Effector memory CD4-positive, alpha-beta T cell (primary cell): ENCODE results near the gene RFX8.
"Not testable (repeated sequence)": the region's sequence is repeated elsewhere in the genome, so short reads cannot be mapped to it uniquely, and the experiment has no call there.

Experiments used
- DNase-seq, 3 donors: peaks; one replicate each; pipeline ENCODE4 v3.0.0-alpha.2; 2020
- H3K27ac ChIP-seq: 2 replicates; pipeline ENCODE4 v1.7.0; 2013; ENCODE audit warnings: mild to moderate bottlenecking, low read length, moderate library complexity; ENCODE audit not compliant: insufficient read depth, poor library complexity, severe bottlenecking
- H3K27me3 ChIP-seq: replicated peaks from 2 replicates; pipeline ENCODE4 v1.7.0; 2013; ENCODE audit warnings: mild to moderate bottlenecking, low read length; ENCODE audit not compliant: insufficient read depth, control insufficient read depth, poor library complexity, severe bottlenecking
- H3K36me3 ChIP-seq: 2 replicates; pipeline ENCODE4 v1.7.0; 2013; ENCODE audit warnings: mild to moderate bottlenecking, low read length, moderate library complexity; ENCODE audit not compliant: control insufficient read depth, insufficient read depth
- H3K4me1 ChIP-seq: 2 replicates; pipeline ENCODE4 v1.7.0; 2013; ENCODE audit warnings: low read length, mild to moderate bottlenecking; ENCODE audit not compliant: control insufficient read depth, insufficient read depth, poor library complexity, severe bottlenecking
- H3K4me3 ChIP-seq: 2 replicates; pipeline ENCODE4 v1.7.0; 2013; ENCODE audit warnings: low read length, low read depth, mild to moderate bottlenecking; ENCODE audit not compliant: insufficient read depth, poor library complexity, severe bottlenecking
- H3K9me3 ChIP-seq: 2 replicates; pipeline ENCODE4 v1.7.0; 2013; ENCODE audit warnings: mild to moderate bottlenecking, low read length, moderate library complexity; ENCODE audit not compliant: control insufficient read depth

The RFX8 gene

GRCh38 chr2:101450965-101451364, 23.9 kb downstream of the RFX8 start:
- Histone ChIP-seq H3K27me3 (no peaks in the 10 kb centered on the region), H3K36me3 (no peaks in the 10 kb centered on the region), H3K27ac (no peak overlapping the region), H3K9me3 (no peaks in the 10 kb centered on the region), H3K4me3 (no peak overlapping the region), H3K4me1 (no peaks in the 10 kb centered on the region)
- no peak for DNase-seq

- no peaks in the 10 kb centered on the region for H3K36me3 ChIP-seq
- H3K9me3 ChIP-seq: no peaks in the 10 kb centered on the region
- no peaks in the 10 kb centered on the region for H3K27me3 ChIP-seq
- H3K4me3 ChIP-seq: no peak overlapping the region
- DNase-seq: no peak
- no peaks in the 10 kb centered on the region for H3K4me1 ChIP-seq
- H3K27ac ChIP-seq: no peak overlapping the region
Observed at GRCh38 chr2:101446869-101447268, 28.0 kb downstream of the RFX8 start.

- no peak for DNase-seq
- no peaks in the 10 kb centered on the region for H3K36me3 ChIP-seq
- H3K27me3 ChIP-seq: no peaks in the 10 kb centered on the region
- no peak overlapping the region for H3K4me3 ChIP-seq
- H3K4me1 ChIP-seq: no peaks in the 10 kb centered on the region
- no peaks in the 10 kb centered on the region for H3K9me3 ChIP-seq
- H3K27ac ChIP-seq: no peak overlapping the region
Observed at GRCh38 chr2:101442667-101443061, 32.2 kb downstream of the RFX8 start.

- H3K27ac ChIP-seq: no peak overlapping the region
- H3K27me3 ChIP-seq: no peaks in the 10 kb centered on the region
- no peak overlapping the region for H3K4me3 ChIP-seq
- no peaks in the 10 kb centered on the region for H3K36me3 ChIP-seq
- no peak for DNase-seq
- H3K4me1 ChIP-seq: no peaks in the 10 kb centered on the region
- no peaks in the 10 kb centered on the region for H3K9me3 ChIP-seq
Observed at GRCh38 chr2:101442042-101442666, 32.8 kb downstream of the RFX8 start.

- no peaks in the 10 kb centered on the region for H3K4me1 ChIP-seq
- H3K27ac ChIP-seq: no peak overlapping the region
- H3K9me3 ChIP-seq: no peaks in the 10 kb centered on the region
- H3K36me3 ChIP-seq: no peaks in the 10 kb centered on the region
- no peaks in the 10 kb centered on the region for H3K27me3 ChIP-seq
- no peak overlapping the region for H3K4me3 ChIP-seq
- DNase-seq: no peak
Observed at GRCh38 chr2:101440127-101440738, 34.7 kb downstream of the RFX8 start.

GRCh38 chr2:101439716-101440115, 35.2 kb downstream of the RFX8 start:
- no peaks in the 10 kb centered on the region for H3K27me3 ChIP-seq
- H3K4me1 ChIP-seq: no peaks in the 10 kb centered on the region
- H3K9me3 ChIP-seq: no peaks in the 10 kb centered on the region
- no peaks in the 10 kb centered on the region for H3K36me3 ChIP-seq
- no peak for DNase-seq
- H3K27ac ChIP-seq: no peak overlapping the region
- no peak overlapping the region for H3K4me3 ChIP-seq

GRCh38 chr2:101438555-101438954, 36.4 kb downstream of the RFX8 start:
- not testable (repeated sequence) for DNase-seq, H3K27me3 ChIP-seq, H3K36me3 ChIP-seq, H3K4me1 ChIP-seq, H3K4me3 ChIP-seq, H3K27ac ChIP-seq, H3K9me3 ChIP-seq

GRCh38 chr2:101435001-101435862, 39.7 kb downstream of the RFX8 start:
- H3K27me3 ChIP-seq: no peaks in the 10 kb centered on the region
- H3K4me3 ChIP-seq: no peak overlapping the region
- H3K4me1 ChIP-seq: no peaks in the 10 kb centered on the region
- no peaks in the 10 kb centered on the region for H3K36me3 ChIP-seq
- H3K9me3 ChIP-seq: no peaks in the 10 kb centered on the region
- DNase-seq: no peak
- no peak overlapping the region for H3K27ac ChIP-seq

GRCh38 chr2:101433465-101433864, 41.4 kb downstream of the RFX8 start:
- Histone ChIP-seq H3K27ac (no peak overlapping the region), H3K4me3 (no peak overlapping the region), H3K4me1 (no peaks in the 10 kb centered on the region), H3K36me3 (no peaks in the 10 kb centered on the region), H3K9me3 (no peaks in the 10 kb centered on the region), H3K27me3 (no peaks in the 10 kb centered on the region)
- DNase-seq: no peak
